T-cell (primary cell): Measurements from ENCODE around the gene RPS29. TPM values are rescaled to one million over a fixed set of nuclear protein-coding genes. Genes with fewer than 3 reads are reported as not detected.
A peak's percentile ranks its signal among the peaks of the same experiment; 100 is the strongest.

Experiments
- ATAC-seq, 4 experiments: fragments of 200-7000 bp in 3 of 4; fragments of 150-1000 bp in 1 of 4; cut with Tn5 transposase; replicated peaks in 1 of 4; 1 replicate in 3 of 4; 2 replicates in 1 of 4; pipeline ENCODE4 v1.10.0; 2021; ENCODE audit warnings: moderate library complexity in 3 of 4, mild to moderate bottlenecking in 2 of 4, moderate number of reproducible peaks in 1 of 4
- CTCF ChIA-PET, 2 donors: fragments of 300-600 bp; sonication (Branson Sonifier 250); formaldehyde crosslinking; loops; one replicate each; lab custom pipeline; 2022; ENCODE audit warnings: antibody characterized with exemption in 2 of 2; lab: Charles Lee
- POLR2A ChIA-PET, 2 donors: fragments of 300-600 bp; sonication (Branson Sonifier 250); formaldehyde crosslinking; loops; one replicate each; lab custom pipeline; 2022; ENCODE audit warnings: antibody characterized with exemption in 2 of 2; lab: Charles Lee
- DNase-seq, 35 experiments: peaks; one replicate each; pipeline versions ENCODE4 v3.0.0 to v3.0.0-alpha.2; 2013 to 2023
- H3K27ac ChIP-seq: one replicate; pipeline ENCODE4 v1.5.1; 2013; ENCODE audit warnings: low read length
- H3K27me3 ChIP-seq, 2 experiments: replicated peaks in 1 of 2; 1 replicate in 1 of 2; 2 replicates in 1 of 2; pipeline versions ENCODE4 v1.6.1 to v1.7.0; 2013; ENCODE audit warnings: low read length in 1 of 2, mixed read lengths in 1 of 2; ENCODE audit not compliant: control insufficient read depth in 2 of 2, insufficient read depth in 2 of 2; ENCODE audit errors: extremely low read depth in 1 of 2
- H3K36me3 ChIP-seq, 2 donors: 1 replicate in 1 of 2; 2 replicates in 1 of 2; pipeline versions ENCODE4 v1.6.1 to v1.7.0; 2013; ENCODE audit warnings: low read length in 1 of 2; ENCODE audit not compliant: control insufficient read depth in 2 of 2, insufficient read depth in 1 of 2; ENCODE audit errors: extremely low read depth in 1 of 2
- H3K4me1 ChIP-seq, 2 experiments: 1 replicate in 1 of 2; 2 replicates in 1 of 2; pipeline versions ENCODE4 v1.6.1 to v1.7.0; 2013; ENCODE audit warnings: low read length in 2 of 2, mixed read lengths in 1 of 2; ENCODE audit not compliant: insufficient read depth in 2 of 2, control insufficient read depth in 1 of 2; ENCODE audit errors: extremely low read depth in 1 of 2
- H3K4me3 ChIP-seq, 2 donors: 1 replicate in 1 of 2; 2 replicates in 1 of 2; pipeline versions ENCODE4 v1.5.1 to v1.7.0; 2013; ENCODE audit warnings: mild to moderate bottlenecking in 2 of 2, low read length in 1 of 2, moderate library complexity in 1 of 2; ENCODE audit not compliant: control insufficient read depth in 1 of 2; ENCODE audit errors: extremely low read depth in 1 of 2
- H3K9me3 ChIP-seq: 2 replicates; pipeline ENCODE4 v1.7.0; 2013
- H3K27ac Mint-ChIP-seq, 2 donors: one replicate each; pipeline ENCODE4 v1.8.0; 2020 to 2021; ENCODE audit warnings: mild to moderate bottlenecking in 2 of 2, mixed read lengths in 2 of 2
- H3K27me3 Mint-ChIP-seq, 2 donors: one replicate each; pipeline ENCODE4 v1.8.0; 2021 to 2022; ENCODE audit warnings: mixed read lengths in 2 of 2
- H3K36me3 Mint-ChIP-seq: one replicate; pipeline ENCODE4 v1.8.0; 2021; ENCODE audit warnings: mixed read lengths
- H3K4me1 Mint-ChIP-seq, 3 donors: one replicate each; pipeline ENCODE4 v1.8.0; 2020 to 2022; ENCODE audit warnings: mixed read lengths in 3 of 3, mild to moderate bottlenecking in 1 of 3
- H3K4me3 Mint-ChIP-seq, 3 donors: one replicate each; pipeline ENCODE4 v1.8.0; 2020 to 2022; ENCODE audit warnings: mild to moderate bottlenecking in 3 of 3, mixed read lengths in 3 of 3, moderate library complexity in 3 of 3
- H3K9me3 Mint-ChIP-seq, 3 donors: one replicate each; pipeline ENCODE4 v1.8.0; 2020 to 2022; ENCODE audit warnings: mixed read lengths in 3 of 3
- WGBS: methylation state at CpG from one replicate; pipeline ENCODE4 v1.1.5; 2013; ENCODE audit warnings: missing lambda C conversion rate; ENCODE audit not compliant: insufficient coverage; 5-methylcytosine and 5-hydroxymethylcytosine counted together
- total RNA-seq, 35 experiments: library from RNA in 6 of 35; stranded (reverse) in 6 of 35; fragments of 120-200 nt in 1 of 35; gene quantifications; one replicate each; pipeline versions ENCODE4 v1.2.1 to v1.2.4 and lab custom pipeline; 2013 to 2026

RPS29 gene
- total RNA-seq, 5 donors from 2014 or later (not counting 1 experiment from before 2014, with no cell fraction given): 3,720 to 4,554 (median 3,981) TPM

GRCh38 chr14:49607583-49607982 is 21.4 kb upstream of the RPS29 start:
- peaks cover under 1 to 7% (median 5%) of the 10 kb centered on the region in 3 donors for H3K4me1 Mint-ChIP-seq
- no peak overlapping the region for H3K4me3 ChIP-seq
- no peak overlapping the region for H3K27ac Mint-ChIP-seq
- H3K4me3 Mint-ChIP-seq: no peak overlapping the region
- H3K36me3 Mint-ChIP-seq: peaks cover 5% of the 10 kb centered on the region
- H3K27me3 ChIP-seq: no peaks in the 10 kb centered on the region
- H3K27me3 Mint-ChIP-seq: no peaks in the 10 kb centered on the region
- POLR2A ChIA-PET: interaction anchor here in 1 of 2 donors (0.5 kb wide), 1 partner anchor 700 kb away, joined by 4 read pairs; no protein-coding TSS in a partner anchor
- DNase-seq: no peak
- no peak overlapping the region for H3K27ac ChIP-seq
- peaks cover 0 to 5% of the 10 kb centered on the region in 2 donors for H3K36me3 ChIP-seq
- WGBS: 85% methylated on average over 4 of the region's 6 CpGs
- no peaks in the 10 kb centered on the region for H3K4me1 ChIP-seq
- no peak for ATAC-seq
- no peaks in the 10 kb centered on the region for H3K9me3 Mint-ChIP-seq
- CTCF ChIA-PET: no interaction called here
- no peaks in the 10 kb centered on the region for H3K9me3 ChIP-seq

GRCh38 chr14:49598485-49599300 is 12.5 kb upstream of the RPS29 start, which contains the start of gene LRR1:
Gene LRR1, plus strand, starts transcription at chr14:49598940. Its CDS starts 81 bp downstream, at chr14:49599021.
- H3K27me3 ChIP-seq: no peaks in the 10 kb centered on the region
- Mint-ChIP-seq H3K36me3 (no peaks in the 10 kb centered on the region), H3K27ac (peak within 1 kb of the TSS; percentile 95 to 98), H3K27me3 (no peaks in the 10 kb centered on the region), H3K4me1 (peaks cover 27 to 52% (median 34%) of the 10 kb centered on the region in 3 donors), H3K9me3 (no peaks in the 10 kb centered on the region), H3K4me3 (peak within 1 kb of the TSS; percentile 93 to 98 (median 96))
- H3K36me3 ChIP-seq: no peaks in the 10 kb centered on the region
- CTCF ChIA-PET: interaction anchor here (0.6 to 2.9 kb wide), 10 partner anchors 11 to 929 kb away, joined by 3 to 23 read pairs (median 4); partner anchors contain the start of genes MGAT2 (in 1 of the 2), RPL36AL (in 1 of the 2), RPS29 (in 1 of the 2) and VCPKMT (in 1 of the 2)
- H3K4me3 ChIP-seq: peak within 1 kb of the TSS; percentile 80
- WGBS: under 1% methylated on average over 75 of the region's 77 CpGs
- H3K9me3 ChIP-seq: no peaks in the 10 kb centered on the region
- POLR2A ChIA-PET: interaction anchor here (0.6 to 1.8 kb wide), 7 partner anchors 13 to 332 kb away, joined by 3 to 28 read pairs (median 4); partner anchors contain the start of genes MGAT2 (in 1 of the 2), NEMF (in 1 of the 2), RPL36AL (in 1 of the 2) and RPS29 (in 1 of the 2)
- H3K4me1 ChIP-seq: peaks cover 6 to 13% of the 10 kb centered on the region in 2 experiments
- ATAC-seq (peak; percentile 81 to 88 (median 85)), DNase-seq (peak; percentile 59 to 91 (median 80))
- peak within 1 kb of the TSS; percentile 85 for H3K27ac ChIP-seq

- no peaks in the 10 kb centered on the region for H3K36me3 Mint-ChIP-seq
- no peaks in the 10 kb centered on the region for H3K9me3 ChIP-seq
- H3K4me1 ChIP-seq: peaks cover 6 to 13% of the 10 kb centered on the region in 2 experiments
- peak overlapping the region; percentile 80 for H3K4me3 ChIP-seq
- peak in 3 of 4 experiments; percentile 7 to 16 (median 8) for ATAC-seq
- H3K27ac ChIP-seq: peak overlapping the region; percentile 85
- H3K27me3 Mint-ChIP-seq: no peaks in the 10 kb centered on the region
- ChIA-PET POLR2A (interaction anchor here in 1 of 2 donors (1.8 kb wide), 1 partner anchor 22 kb away, joined by 28 read pairs; the partner anchor contains the start of genes MGAT2 and RPL36AL), CTCF (interaction anchor here in 1 of 2 donors (2.3 to 2.9 kb wide), 2 partner anchors 12 to 22 kb away, joined by 17 to 23 read pairs; partner anchors contain the start of genes MGAT2, RPL36AL and RPS29)
- WGBS: 0% methylated on average over 15 of the region's 15 CpGs
- no peaks in the 10 kb centered on the region for H3K36me3 ChIP-seq
- H3K27ac Mint-ChIP-seq: peak overlapping the region; percentile 95 to 98
- peaks cover 27 to 52% (median 34%) of the 10 kb centered on the region in 3 donors for H3K4me1 Mint-ChIP-seq
- H3K27me3 ChIP-seq: no peaks in the 10 kb centered on the region
- H3K9me3 Mint-ChIP-seq: no peaks in the 10 kb centered on the region
- peak overlapping the region; percentile 93 to 98 (median 96) for H3K4me3 Mint-ChIP-seq
- peak in 2 of 35 experiments; percentile 8 to 20 for DNase-seq
These were observed 12.0 kb upstream of the RPS29 start for GRCh38 chr14:49598189-49598484.

- H3K9me3 Mint-ChIP-seq: no peaks in the 10 kb centered on the region
These were observed 8.3 kb upstream of the RPS29 start for GRCh38 chr14:49594347-49595091.

GRCh38 chr14:49593016-49593415 is 6.8 kb upstream of the RPS29 start:
- H3K27ac ChIP-seq: no peak overlapping the region
- Mint-ChIP-seq H3K4me3 (no peak overlapping the region), H3K9me3 (no peaks in the 10 kb centered on the region), H3K36me3 (no peaks in the 10 kb centered on the region), H3K27ac (no peak overlapping the region), H3K4me1 (peaks cover 11 to 33% (median 18%) of the 10 kb centered on the region in 3 donors), H3K27me3 (no peaks in the 10 kb centered on the region)
- POLR2A ChIA-PET: interaction anchor here in 1 of 2 donors (0.6 kb wide), 1 partner anchor 398 kb away, joined by 3 read pairs; no protein-coding TSS in a partner anchor
- H3K9me3 ChIP-seq: no peaks in the 10 kb centered on the region
- no peak for ATAC-seq
- DNase-seq: no peak
- H3K4me1 ChIP-seq: peaks cover 4 to 8% of the 10 kb centered on the region in 2 experiments
- WGBS: no CpG with 5 or more reads among the region's 3 CpGs
- no peaks in the 10 kb centered on the region for H3K27me3 ChIP-seq
- no peak overlapping the region for H3K4me3 ChIP-seq
- no peaks in the 10 kb centered on the region for H3K36me3 ChIP-seq
- CTCF ChIA-PET: interaction anchor here (0.6 to 0.7 kb wide), 2 partner anchors 28 to 41 kb away, joined by 3 read pairs; no protein-coding TSS in a partner anchor

More at GRCh38 chr14:49594347-49595091, 8.3 kb upstream of the RPS29 start:
- Mint-ChIP-seq H3K27me3 (no peaks in the 10 kb centered on the region), H3K27ac (peak overlapping the region in 1 of 2 donors; percentile 39), H3K36me3 (no peaks in the 10 kb centered on the region), H3K4me3 (no peak overlapping the region), H3K4me1 (peaks cover 14 to 39% (median 23%) of the 10 kb centered on the region in 3 donors)
- no peak for ATAC-seq
- Histone ChIP-seq H3K9me3 (no peaks in the 10 kb centered on the region), H3K27ac (no peak overlapping the region), H3K27me3 (no peaks in the 10 kb centered on the region), H3K4me3 (no peak overlapping the region), H3K36me3 (no peaks in the 10 kb centered on the region), H3K4me1 (peaks cover 4 to 10% of the 10 kb centered on the region in 2 experiments)
- WGBS: 82% methylated on average over 2 of the region's 4 CpGs
- CTCF ChIA-PET: interaction anchor here (0.6 to 1.6 kb wide), 3 partner anchors 8 to 11 kb away, joined by 3 to 13 read pairs (median 3); partner anchors contain the start of gene RPS29 (in 1 of the 2)
- no peak for DNase-seq
- POLR2A ChIA-PET: interaction anchor here (0.7 to 1.4 kb wide), 4 partner anchors 25 to 1502 kb away, joined by 4 to 18 read pairs (median 7); partner anchors contain the start of gene RPL36AL (in 2 of the 2)
